NCI-H2029 treated with DMSO at 0.1 percent for 48 hours (cell line): Measurements from ENCODE around the gene ASIC5.

Source experiments
- DNase-seq: peaks from one replicate; lab custom pipeline; 2025; lab: John Stamatoyannopoulos, UW

Gene ASIC5

DNA sequence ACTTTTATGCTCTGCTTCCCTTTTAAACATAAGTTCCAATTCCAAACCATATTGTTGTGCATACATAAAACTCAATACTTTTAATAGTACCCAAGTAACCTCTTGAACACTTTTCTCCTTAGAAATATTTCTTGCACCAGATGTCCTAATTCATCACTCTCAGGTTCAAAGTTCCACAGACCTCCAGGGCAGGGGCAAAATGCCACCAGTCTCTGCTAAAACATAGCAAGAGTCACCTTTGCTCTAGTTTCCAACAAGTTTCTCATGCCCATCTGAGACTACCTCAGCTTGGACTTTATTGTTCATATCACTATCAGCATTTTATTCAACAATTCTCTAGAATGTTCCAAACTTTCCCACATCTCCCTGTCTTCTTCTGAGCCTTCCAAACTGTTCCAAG is 13.7 kb upstream of the ASIC5 start:
- DNase-seq = no peak

DNA sequence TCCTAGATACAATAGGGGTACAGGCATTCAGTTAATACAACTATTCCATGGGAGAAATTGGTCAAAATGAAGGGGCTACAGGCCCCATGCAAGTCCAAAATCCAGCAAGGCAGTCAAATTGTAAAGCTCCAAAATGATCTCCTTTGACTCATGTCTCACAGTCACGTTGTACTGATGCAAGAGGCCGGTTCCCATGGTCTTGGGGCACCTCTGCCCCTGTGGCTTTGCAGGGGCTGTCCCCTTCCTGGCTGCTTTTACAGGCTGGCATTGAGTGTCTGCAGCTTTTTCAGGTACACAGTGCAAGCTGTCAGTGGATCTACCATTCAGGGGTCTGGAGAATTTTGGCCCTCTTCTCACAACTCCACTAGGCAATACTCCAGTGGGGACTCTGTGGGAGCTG is 12.5 kb upstream of the ASIC5 start:
- DNase-seq = no peak

DNA sequence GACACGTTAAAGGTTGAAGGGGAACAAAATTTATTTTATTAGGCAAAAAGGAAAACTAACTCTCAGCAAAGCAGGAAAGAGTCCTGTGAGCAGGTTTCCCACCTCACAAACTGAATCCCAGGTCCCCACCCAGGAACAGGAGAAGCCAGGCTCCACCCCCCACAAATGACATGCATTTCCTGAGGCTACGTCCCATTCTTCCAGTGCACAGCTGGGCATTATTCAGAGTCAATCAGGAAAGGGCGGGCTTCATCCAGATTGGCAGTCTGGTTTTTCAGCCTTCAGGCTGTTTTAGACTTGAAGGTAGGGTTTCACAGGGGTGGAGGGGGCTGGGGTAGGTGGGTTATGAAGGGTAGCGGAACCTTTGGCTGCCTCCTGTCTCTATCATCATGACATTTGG is 11.9 kb upstream of the ASIC5 start:
- no peak for DNase-seq

DNA sequence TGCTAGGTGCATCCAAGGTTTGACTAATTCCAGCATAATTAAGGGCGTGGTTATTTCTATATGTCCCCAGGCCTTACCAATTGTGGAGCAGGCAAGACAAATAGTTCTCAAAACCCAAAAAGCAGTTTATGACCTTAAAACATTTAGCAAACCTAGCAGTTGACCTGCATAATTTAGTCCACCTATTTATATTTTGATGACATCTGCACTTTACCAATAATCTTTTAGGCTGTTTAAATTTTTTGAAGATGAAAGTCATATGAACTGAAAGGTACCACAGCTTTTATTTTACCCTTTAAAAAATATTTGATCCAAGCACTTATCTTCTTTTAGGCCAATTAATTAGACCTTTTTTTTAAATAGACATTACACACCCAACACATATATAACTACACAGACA is 9.8 kb upstream of the ASIC5 start:
- DNase-seq = no peak

DNA sequence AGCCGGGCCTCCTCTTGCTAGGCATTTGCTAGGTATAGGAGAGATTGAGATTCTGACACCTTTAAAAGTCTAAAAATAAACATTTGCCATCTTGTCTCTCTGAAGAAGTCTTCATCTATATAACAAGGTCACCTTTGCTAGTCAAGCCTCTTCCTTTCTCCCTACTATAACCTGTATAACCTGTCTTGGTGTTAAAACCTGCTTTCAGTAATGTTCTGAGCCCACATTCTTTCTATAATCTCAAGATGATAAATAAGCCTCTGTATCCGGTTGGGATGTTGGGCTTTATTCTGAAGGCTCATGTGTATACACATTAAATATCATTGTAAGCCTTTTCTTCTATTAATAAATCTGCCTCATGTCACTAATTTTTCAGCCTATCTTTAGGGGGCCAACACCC is 10.2 kb downstream of the ASIC5 start:
- DNase-seq = no peak

DNA sequence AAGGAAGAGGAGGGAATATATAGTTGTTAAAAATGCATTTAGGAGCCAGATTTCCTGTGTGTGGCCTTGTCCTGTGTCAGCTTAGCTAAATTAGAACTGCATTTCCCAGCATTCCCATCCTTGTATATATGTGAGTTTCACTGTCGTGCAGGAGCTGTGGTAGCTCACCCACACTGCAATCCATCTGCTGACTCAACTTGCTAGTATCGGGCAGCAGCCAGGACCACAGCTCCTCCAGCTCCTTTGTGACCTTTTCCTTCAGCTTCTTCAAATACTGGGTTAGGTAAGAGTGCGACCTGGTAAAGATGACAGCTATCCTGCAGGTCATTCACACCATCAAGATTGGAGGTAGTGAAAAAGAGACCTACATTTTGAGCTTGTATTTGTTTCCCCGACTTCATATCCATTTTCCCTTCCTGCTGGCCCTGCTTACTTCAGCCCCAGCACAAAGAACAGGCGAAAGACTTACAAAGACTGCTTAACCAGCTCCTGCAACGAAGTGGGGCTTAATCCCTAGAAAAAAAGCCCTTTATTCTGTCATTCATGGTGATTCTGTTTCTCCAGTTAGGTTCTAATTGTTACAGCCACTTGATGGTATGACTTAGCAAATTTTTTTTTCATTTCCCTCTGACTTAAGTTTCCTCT is 11.4 kb downstream of the ASIC5 start:
- DNase-seq = no peak

DNA sequence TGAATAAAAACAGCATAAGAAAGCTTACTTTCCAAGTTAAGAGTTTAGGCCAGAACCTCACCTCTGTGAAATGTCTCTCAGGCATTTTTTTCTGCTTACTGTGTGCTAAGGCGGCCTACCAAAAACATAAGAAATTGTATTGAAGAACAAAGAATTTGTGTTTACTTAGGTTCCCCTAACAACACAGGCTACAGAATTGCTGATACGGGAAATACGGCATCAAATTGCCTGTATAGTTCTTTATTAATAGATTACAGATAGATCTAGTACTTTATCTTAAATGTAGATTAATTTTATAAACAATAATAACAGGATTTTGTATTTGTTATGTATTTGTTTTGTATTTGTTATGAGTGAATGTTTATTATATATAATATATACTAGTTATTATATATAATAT is 12.9 kb downstream of the ASIC5 start:
- DNase-seq = no peak

DNA sequence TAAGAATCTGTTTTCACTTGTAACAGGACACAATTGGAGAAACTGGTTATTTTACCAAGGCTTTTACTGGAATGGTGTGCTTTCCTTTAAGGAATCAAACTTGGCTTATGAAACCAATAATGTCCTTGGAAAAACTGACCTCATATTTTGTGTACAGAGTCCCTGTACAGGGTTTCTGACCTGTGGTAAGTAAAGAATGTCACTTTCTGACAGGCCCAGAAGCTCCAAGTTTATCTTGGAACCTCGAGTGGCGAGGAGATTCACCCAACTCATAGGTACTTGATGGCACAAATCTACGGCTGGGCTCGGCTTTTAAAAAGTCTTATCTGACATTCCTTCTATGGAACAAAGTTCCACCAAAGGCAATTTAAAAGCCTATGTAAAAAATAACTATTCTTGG is 17.0 kb downstream of the ASIC5 start:
- no peak for DNase-seq

DNA sequence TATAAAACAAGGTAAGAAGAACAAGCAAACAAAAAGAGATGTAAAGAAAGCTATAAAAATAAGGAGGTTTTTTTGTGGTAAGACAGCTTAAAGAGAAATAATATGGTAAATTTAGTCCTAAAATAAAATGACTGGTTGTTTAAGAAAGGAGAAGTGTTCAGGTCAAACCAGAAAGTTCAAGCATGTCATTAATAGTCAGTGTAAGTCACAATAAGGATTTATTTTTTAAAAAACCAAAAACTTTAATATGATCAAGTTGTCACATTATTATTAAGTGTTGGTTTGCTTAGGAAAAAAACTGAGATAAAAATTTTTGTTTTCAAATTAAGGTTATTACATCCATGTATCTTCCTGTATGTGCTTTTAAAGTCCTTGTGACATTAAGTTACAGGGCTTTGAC is 19.1 kb downstream of the ASIC5 start:
- no peak for DNase-seq

DNA sequence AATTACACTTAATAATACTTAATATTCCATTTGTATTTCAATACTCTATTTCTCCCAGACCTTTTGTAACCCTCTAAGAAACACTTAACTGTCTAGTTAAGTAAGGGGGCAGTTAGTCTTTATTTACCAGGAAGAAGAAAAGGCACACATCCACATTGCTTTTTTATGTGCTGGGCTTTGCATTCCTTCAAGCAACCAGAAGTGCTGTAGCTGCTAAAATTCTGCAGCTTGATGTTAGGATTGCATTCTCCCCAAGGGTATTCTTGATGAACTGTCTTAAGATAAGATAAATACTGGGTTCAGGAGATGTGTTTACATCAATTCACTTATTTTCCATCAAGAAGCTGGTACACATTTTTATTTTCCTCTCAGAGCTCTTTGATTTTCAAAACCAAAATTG is 24.0 kb downstream of the ASIC5 start:
- DNase-seq = no peak

DNA sequence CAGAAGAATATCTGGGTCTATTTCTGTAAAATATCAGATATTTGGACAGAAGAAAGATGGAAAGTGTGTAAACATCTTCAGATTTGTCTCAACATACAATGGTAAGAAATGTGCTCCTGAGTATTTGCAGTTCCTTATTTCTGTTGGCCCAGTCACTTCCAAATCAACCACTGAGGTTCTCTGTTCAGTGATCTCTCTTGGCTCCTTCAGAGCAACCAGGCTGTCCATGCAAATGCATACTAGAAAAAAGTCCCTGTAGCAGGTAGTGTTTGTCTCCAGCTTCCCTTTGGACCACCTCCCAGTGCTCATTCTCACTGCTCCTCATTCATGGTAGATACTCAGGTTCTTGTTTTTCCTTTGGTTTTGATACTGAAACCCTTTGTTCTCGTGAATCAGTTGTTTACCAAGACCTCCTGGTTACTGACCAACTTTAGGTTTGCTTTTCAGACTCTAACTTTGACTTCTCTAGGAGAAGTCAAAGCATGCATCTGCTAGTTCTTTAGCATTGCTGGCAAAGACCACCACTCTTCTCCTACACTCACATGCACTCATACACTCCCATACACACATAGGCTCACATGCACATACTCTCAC is 28.8 kb downstream of the ASIC5 start:
- DNase-seq = no peak

DNA sequence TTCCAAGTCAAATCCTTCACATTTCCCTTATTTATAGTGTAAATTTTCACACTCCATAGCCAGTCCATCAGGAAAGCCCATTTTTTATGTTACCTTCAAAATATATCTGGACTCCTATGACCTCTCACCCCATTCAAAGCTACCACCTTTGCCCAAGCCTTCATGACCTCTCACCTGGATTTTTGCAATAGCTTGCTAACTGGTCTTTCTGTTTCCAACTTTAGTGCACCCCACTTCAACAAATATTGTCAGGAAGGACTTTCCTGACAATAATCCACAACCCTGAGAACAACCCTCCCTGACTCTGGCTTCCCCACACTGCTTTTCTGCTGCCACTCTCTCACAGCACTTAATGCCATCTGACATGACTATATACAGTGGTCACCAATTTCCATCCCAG is 33.4 kb downstream of the ASIC5 start:
- no peak for DNase-seq

DNA sequence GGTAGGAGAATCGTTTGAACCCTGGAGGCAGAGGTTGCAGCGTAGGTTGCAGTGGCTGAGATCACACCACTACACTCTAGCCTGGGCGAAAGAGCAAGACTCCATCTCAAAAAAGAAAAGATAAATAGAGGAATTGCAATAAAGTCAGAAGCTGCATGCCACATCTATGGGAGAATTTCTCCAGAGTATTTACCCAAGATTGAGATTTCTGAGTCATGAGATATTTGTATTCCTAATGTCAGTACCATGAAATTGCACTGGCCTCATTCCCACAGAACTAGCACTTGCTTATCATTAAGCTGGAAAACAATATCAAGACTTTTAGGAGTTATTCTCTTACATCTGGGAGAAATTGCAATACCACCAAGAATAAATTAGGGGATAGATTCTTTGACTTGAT is 37.4 kb downstream of the ASIC5 start:
- DNase-seq = no peak

DNA sequence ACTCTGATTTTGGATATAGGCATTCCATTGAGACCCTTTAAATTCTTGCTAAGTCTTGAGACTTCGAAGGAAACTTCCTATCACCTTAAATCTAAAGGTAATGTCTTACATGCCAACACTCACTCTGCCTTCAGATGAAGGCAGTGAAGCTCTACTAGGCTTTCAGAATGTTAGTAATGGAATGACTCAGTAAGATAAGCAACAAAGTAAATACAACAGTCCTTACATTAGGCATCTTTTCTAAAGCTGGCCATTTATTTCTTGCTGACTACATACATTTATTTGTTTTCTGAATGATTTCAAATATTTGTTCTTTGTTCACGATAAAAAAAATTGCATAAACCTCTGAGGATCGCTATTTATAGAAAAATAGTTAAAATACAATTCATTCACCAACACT is 43.5 kb downstream of the ASIC5 start:
- DNase-seq = no peak

DNA sequence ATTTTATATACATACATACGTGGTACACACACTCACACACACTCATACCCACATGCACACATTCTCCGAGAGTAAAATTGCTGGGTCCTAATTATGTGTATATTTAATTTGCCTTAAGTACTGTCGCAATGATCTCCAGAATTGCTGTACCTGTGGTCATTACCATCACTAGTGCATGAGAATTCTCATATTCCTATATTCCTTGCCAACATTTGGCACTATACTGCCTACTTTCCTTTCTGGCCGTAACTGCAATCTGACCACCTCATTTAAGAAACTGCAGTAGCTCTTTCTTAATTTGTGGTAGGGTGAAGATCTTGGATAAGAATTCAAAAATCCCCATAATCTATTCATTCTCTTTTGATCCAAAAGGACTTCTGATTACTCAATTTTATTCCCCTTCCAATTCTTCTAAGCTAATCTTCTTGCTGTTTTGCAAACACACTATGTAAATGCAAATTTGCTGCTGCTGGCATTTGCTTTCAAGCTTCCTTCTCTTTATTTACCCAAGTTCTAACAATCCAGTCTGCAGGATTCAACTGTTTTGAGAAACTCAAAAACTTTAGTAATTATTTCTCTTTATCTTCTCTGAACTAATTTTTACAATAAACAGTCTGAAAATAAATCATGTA is 45.1 kb downstream of the ASIC5 start:
- no peak for DNase-seq

DNA sequence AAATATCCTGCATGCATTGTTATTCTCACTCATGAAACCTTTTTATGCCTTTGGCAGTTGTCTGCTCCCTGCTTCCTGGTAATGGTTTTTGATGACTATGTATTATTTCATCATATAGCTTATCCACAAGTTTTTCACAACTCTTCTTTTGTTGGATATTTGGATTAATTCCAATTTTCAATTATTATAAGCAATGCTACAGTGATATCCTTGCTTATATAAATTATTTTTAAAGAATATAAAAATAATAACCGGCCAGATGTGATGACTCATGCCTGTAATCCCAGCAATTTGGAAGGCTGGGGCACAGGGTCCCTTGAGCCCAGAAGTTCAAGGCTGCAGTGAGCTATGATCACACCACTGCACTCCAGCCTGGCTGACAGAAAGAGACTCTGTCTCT is 47.0 kb downstream of the ASIC5 start:
- DNase-seq = no peak

DNA sequence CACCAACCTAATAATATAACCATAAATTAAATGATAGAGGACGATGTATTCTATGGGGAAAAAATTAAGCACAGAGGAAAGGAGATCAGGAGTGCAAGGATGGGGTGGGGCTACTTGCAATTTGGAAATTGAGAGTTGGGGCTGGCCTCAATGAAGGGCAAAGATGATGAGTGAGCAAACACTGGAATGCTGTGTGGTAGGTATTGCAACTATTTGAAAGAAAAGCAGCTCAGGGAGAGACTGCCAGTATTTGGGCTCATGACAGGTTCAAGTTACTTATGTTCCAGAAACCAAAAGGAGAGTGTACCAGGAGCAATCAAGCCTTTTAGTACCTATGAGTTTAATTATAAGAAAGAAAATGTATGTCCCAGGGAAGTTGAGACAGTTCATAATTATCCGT is 47.4 kb downstream of the ASIC5 start:
- no peak for DNase-seq

DNA sequence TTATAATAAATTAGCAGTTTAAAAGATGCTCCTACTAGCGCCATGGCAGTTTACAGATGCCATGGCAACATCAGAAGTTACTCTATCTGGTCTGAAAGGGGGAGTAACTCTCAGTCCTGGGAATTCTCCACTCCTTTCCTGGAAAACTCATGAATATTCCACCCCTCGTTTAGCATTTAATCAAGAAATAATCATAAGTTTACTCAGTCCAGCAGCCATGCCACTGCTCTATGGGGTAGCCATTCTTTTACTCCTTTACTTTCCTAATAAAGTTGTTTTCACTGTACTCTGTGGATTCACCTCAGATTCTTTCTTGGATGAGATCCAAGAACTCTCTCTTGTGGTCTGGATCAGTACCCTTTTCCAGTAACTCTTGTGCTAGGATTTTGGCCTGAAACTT is 55.0 kb downstream of the ASIC5 start:
- no peak for DNase-seq

DNA sequence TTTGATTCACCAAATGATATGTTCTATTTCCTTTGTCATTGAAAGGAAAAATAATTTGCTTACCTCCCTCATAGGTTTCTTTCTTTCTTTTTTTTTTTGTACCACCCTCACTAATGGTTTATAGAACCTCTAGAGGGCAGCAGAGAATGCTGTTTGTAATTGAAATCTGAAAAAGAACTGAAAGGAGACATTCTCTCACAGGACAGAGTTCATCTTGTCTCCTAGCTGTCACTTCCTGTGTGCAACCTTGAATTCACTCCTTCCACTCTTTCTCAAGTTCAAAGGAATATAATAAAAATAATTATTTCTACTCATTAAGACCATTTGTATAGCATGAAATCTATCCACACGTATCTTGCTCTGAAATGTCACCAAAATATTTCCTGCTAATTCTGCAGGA is 56.2 kb downstream of the ASIC5 start:
- DNase-seq = peak; percentile 42

DNA sequence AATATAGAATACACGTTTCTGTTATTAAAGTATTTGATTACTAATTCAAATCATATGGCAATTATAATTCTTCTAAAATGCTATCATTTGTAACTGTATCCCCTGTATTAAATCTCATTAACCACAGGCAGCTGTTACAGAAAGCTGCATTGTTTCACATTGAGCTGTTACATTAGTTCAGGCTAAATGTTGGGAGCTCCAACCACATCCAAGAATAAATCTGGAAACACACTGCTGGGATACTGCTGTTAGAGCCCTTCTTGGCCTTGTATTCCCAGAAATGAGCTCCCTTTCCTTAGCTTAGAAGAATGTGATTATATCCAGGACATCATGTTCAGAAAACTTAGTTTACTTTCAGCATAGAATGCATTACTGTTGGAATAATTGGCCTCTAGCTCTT is 59.1 kb downstream of the ASIC5 start:
- no peak for DNase-seq

DNA sequence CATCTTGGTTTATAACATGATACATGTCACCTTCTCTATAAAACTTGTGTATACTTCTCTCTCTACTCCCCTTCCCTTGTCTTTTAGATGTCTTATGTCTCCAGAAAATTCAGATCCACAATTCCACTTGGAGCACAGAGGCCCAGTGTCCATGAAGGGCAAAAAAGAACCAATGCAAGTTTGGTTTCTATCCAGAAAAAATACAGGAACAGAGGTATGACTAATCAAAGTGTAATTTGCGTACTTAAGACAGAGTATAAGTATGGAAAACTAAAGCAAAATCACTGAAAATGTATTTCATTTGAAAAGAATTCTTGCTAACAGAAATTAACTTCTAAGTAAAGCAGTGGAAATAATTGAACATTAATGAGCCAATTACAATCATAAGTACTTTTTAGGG is 61.1 kb downstream of the ASIC5 start:
- no peak for DNase-seq

DNA sequence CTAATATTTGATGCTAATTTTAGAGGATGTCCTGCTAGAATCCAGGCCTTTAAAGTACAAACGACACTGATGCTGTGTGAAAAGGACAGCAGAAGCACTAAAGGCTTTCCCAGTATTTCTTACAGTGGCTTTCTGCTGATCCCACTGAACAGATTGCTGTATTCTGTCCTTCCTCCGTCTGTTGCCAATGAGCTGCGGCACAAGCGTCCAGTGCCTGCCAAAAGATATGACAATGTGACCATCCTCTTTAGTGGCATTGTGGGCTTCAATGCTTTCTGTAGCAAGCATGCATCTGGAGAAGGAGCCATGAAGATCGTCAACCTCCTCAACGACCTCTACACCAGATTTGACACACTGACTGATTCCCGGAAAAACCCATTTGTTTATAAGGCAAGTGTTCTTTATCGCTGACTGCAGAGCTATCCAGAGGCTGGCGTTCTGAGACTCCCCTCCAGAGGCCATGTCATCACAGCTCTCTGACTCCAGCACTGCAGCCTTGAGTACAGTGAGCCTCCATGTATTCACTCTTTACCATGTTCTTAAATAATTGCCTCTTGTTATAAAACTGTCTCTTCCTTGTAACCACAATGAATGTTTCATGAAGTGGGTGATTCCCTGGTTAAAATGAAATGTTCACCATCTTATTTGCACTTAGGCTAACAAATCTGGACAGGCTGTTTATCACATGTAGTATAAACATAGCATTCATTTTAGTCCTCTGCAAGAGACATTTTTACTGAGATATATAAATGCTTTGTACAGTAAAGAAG is 63.7 kb downstream of the ASIC5 start:
- no peak for DNase-seq

DNA sequence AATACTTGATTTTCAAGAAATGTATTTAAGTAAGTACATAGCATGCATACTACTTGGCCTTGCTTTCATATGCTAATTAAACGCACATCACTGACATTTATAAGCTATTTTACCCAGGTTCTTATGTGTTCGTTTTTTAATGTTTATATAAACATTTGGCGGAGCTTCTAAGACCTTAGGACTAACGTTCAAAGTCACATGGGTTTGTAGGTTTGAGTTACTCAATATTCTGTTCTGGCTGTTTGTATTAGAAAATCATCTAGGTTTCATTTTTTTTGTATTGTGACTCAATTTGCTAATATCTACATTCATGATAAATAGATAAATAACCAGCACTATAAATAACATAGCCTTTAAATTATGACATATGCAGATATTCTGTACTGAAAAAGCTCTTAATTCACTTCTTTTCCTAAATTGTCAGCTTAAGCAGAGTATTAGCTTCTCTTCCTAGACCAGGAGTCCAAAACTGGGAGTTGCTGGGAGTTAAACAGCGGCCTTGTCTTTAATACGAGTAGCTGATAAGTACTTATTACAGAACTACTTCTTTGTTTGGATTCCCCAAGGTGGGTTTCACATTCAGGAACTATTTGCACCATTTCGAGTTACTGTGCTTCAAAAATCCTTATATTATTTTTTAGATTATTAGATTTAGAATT is 65.3 kb downstream of the ASIC5 start:
- DNase-seq = no peak
